Right renal pelvis (tissue), 4 donors: ENCODE measurements around the gene DHRS1. TPM values are rescaled to one million over a fixed set of nuclear protein-coding genes. Genes with fewer than 3 reads are reported as not detected.

Source experiments
- DNase-seq, 4 donors: peaks; one replicate each; pipeline ENCODE4 v3.0.0-alpha.2; 2013; ENCODE audit warnings: low read depth in 4 of 4, low spot score in 3 of 4, missing footprints in 1 of 4
- polyA plus RNA-seq, 4 donors: library from polyadenylated mRNA; unstranded; fragments of 120-200 nt; gene quantifications; one replicate each; pipeline ENCODE4 v1.2.1, GENCODE V29; 2013; ENCODE audit not compliant: insufficient read length in 4 of 4

The DHRS1 gene
- polyA plus RNA-seq = 10 to 100 TPM; 44.6 to 56.9 (median 46.2) TPM

- peak; percentile 79 to 90 (median 86) for DNase-seq
Measured at GRCh38 chr14:24299255-24300191, at the start of gene DHRS1, which contains the start of gene NOP9. TSS of gene DHRS1 (minus strand) at chr14:24299780. CDS start at chr14:24299106, 674 bp downstream. TSS of gene NOP9 (plus strand) at chr14:24299850. CDS start at chr14:24299955, 105 bp downstream.

- no peak for DNase-seq
Measured at GRCh38 chr14:24348186-24348585, 48.6 kb upstream of the DHRS1 start.

GRCh38 chr14:24347134-24347533 is 47.6 kb upstream of the DHRS1 start:
- no peak for DNase-seq

DNA sequence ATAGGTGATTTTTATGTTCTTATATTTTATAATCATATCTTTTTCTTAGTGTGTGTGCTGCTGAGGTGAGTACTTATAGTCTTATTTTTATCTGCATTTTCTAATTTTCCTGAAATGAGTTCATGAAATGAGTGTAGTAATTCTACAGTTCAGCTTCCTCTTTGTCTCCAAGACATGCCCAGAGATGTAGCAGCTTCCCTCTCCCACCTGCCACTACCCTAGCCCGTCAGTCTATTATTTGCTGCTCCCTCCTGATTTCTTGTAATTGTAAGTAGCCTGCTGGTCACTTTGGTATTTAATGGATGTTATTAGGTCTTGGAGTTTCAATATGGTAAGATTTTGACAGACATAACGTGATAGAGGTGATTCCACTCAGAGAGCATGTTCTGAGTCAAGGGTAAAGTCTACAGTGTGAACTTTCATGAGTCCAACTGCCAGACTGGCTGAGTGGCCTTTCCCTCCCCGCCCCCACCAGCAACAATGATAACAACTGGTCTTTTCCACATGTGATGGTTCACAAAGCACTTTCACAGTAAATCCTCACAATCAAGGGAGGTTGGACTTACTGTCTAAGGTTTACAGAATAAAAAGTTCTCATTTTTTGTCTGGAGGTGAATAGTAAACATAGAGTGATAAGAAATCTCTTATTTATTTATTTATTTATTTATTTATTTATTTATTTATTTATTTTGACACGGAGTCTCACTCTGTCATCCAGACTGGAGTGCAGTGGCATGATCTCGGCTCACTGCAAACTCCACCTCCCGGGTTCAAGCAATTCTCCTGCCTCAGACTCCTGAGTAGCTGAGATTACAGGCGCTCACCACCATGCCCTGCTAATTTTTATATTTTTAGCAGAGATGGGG is 44.4 kb upstream of the DHRS1 start:
- DNase-seq = no peak

DNA sequence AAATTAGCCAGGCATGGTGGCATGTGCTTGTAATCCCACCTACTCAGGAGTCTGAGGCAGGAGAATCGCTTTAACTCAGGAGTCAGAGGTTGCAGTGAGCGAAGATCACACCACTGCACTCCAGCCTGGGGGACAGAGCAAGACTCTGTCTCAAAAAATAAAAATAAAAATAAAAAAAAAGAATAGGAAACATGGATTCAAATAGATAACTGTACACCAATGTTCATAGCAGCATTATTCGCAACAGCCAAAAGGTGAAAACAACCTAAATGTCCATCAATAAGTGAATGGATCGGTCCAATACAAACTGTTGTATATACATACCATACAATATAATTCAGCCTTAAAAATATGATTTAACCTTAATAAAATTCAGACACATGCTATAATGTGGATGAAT is 43.3 kb upstream of the DHRS1 start:
- no peak for DNase-seq

DNA sequence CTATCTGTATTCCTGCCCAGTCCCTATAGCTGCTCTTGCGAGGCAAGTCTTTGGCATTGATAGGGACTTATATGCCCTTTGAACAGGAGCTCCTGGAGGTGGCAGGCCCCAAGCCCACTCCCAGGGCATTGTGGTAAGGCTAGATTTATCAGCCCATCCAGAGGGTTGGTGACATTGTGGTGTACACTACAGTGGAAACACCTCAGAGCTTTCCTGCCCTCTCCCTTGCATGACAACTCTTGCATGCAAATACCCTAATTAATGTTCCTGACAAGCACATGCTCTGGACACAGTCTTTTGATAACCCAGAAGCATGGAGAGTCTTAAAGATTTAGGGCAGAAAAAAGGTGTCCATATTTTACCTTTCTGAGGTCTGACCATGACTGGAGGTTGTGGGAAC is 41.0 kb upstream of the DHRS1 start:
- DNase-seq = no peak

DNA sequence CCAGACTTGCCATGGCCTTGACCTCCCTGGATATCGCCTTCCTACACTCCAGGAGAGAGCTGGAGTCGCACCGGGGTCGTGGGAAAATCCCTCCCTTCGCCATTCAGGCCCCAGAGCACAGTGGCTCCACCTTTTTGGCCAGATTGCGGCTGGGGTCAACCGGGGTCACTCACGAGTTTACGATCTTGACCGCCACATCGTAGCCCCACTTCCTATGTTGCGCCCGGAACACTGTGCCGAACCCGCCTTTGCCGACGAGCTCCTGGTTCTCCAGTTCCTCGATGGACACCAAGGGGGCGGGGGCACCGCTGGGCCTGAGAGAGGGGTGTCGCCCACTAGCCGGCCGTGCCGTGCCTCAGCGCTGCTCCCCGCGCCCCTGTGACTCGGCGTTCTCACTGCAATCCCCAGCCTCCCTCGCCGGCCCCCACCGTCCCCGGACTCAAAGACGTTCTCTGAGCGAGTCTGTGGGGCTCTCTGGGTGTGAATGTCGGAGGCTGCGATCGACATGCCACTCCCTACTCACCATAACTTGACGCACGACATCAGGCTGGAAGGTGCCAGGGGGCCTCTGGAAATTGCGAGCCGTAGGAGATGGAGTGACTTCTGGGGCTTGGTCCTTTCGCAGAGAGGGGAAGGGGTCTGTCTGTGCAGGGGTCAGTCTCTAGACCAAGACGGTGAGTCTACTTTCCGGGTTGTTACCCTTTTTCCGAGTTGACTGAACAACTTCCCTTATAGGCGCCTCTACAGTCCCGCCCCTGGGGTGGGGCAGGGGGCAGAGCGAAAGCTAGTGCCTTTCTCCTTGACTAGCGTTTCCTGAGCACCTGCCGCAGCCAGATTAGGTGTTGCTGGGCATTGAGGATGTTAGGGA is 39.9 kb upstream of the DHRS1 start, which contains the start of gene RIPK3:
Gene RIPK3, minus strand, starts transcription at position 708 of the 868 bp plus-strand sequence. Its CDS starts 165 bp downstream, at position 543.
- DNase-seq = no peak

GRCh38 chr14:24338843-24339242 is 39.3 kb upstream of the DHRS1 start:
- DNase-seq = no peak

- no peak for DNase-seq
Measured at GRCh38 chr14:24337824-24338175, 38.2 kb upstream of the DHRS1 start.

DNA sequence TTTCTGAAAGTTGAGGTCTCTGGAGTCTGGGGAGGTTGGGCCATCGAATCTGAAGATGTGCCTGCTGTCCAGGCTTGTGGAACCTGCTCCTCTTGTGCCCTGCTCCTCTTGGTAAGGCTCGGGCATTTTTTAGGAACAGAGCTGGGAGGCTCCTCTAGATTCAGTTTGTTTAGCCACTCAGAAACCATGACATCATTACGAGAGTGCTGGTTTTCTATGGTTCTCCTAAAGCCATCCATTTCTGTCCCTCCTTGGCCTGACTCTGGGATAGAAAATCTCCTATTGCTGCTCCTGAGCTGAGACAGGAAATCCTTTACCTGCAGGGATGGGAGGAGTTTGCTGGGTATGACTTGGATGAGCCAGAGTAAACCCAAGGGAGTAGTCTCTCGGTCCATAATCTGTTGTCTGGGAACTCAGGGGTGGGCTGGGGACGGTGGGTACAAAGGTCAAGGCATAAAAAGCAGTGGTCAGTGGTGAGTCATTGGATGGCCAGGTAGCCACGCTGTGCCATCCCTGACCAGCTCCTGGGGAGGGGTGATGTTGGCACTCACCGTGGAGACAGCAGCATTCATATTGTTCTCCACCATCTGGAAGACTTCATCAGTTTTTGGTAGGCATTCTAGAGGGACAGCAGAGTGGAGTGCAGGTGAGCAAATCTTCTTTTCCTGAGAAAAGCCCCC is 37.7 kb upstream of the DHRS1 start:
- DNase-seq = no peak

DNA sequence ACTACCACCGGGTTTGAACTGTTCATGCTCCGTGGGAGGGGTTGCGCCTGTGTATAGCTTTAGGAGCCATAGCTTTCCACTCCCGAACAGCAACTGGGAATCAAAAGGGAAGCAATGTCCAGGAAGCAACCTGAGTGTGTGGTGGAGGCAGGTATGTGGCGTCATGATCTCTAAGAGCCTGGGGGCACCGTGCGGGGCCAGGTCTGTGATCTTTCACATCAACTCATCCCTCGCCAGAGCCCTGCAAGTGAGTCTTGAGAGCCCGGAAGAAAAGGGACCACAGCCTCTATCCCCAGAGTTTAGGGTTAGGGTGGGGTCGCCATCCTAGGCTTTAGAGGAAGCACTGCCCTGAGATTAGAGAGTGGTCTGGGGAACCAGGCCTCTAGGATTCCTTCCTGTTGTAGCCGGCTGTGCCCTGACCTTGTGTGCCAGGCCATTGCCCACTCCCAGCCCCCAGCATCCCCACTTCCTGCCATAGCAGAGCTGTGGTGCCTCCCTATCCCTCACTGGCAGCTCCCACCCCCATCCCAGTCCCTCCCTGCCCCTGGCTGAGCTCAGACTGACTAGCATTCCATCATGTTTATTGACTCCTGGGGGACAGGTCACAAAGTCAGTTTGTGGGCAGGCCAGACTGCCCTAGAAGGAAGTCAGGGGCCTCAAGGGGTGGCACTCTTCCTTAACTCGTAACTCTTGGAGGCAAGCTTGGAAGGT is 36.0 kb upstream of the DHRS1 start:
- no peak for DNase-seq

DNA sequence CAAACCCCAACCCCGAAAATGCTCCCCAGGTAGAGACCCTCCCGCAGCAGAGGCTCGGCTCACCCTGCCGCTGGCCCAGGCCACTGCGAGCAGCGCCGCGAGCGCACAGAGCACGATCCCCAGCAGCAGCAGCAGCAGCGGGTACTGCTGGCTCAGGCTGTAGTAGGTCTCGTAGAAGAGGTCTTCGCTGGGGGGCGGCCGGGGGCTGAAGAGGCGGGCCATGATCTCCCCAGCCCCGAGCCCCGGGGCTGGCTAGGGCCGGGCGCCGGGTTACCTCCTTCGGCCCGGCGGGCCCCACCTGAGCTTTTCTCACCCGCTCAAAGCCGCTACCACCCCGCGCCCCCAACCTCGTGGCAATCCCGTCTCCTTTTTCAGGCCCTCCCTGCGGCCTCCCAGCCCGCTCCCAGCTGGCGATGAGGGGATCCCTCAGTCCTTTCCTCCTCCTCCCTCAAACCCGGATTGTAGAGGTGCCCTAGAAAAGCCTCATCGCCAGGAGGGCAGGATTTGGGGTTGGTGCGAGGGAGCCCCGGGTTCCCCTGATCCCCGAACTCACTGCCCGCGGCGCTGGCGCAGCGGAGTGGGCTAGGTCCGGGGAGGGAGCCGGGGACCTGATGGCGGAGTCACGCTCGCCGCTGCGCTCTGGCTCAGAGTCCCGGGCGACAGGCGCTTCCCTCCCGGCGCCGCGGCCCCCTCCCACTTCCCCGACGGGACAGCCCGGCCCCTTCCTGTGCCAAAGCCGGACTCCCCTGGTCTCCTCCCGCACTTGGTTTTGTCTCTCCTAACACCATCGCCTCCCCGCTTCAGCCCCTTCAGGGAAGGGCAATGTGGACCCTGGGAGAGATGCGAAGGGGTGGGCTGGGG is 35.1 kb upstream of the DHRS1 start, which contains the start of gene ADCY4:
Gene ADCY4, minus strand, starts transcription at position 641 of the 861 bp plus-strand sequence. Its CDS starts 419 bp downstream, at position 222.
- no peak for DNase-seq

- no peak for DNase-seq
Measured at GRCh38 chr14:24332268-24332993, 32.9 kb upstream of the DHRS1 start.

- no peak for DNase-seq
Measured at GRCh38 chr14:24331731-24332267, 32.2 kb upstream of the DHRS1 start.

- no peak for DNase-seq
Measured at GRCh38 chr14:24330973-24331674, 31.5 kb upstream of the DHRS1 start.

DNA sequence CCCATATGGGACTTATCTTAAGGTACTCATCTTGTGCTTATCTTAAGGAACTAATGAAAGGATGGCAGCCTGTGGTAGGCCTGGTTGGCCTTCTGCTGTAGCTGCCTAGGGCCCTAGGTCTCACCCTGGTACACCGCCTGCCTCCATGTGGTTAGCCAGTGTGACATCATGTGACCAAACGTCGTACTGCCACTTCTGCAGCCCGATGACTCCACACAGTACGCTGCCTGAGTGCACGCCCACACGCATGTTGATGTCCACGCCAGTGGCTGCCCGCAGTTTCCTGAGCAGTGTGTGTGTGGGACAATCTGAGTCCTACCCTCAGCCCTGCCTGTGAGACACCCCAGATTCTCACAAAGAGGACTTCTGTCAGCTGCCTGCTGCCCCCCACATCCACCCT is 30.2 kb upstream of the DHRS1 start:
- no peak for DNase-seq
